ENCODE measurements around the gene HAT1. TPM values are rescaled to one million over a fixed set of nuclear protein-coding genes. Genes with fewer than 3 reads are reported as not detected.

HAT1 gene
- total RNA-seq, 4 donors from 2014 or later: 17.0 to 38.6 (median 22.7) TPM

GRCh38 chr2:171895786-171896185 is 26.5 kb upstream of the HAT1 start:
- TF ChIP-seq CTCF (IDR thresholded peaks at IDR 0.05; ENCODE audit: low read depth): no peak

- TF ChIP-seq CTCF (IDR thresholded peaks at IDR 0.05; ENCODE audit: low read depth): no peak
Observed at GRCh38 chr2:171902840-171903420, 19.3 kb upstream of the HAT1 start.

GRCh38 chr2:171908235-171908634 is 14.0 kb upstream of the HAT1 start:
- TF ChIP-seq CTCF (IDR thresholded peaks at IDR 0.05; ENCODE audit: low read depth): no peak

GRCh38 chr2:171909266-171909665 is 13.0 kb upstream of the HAT1 start:
- TF ChIP-seq CTCF (IDR thresholded peaks at IDR 0.05; ENCODE audit: low read depth): no peak

GRCh38 chr2:171910494-171910893 is 11.8 kb upstream of the HAT1 start:
- no peak for TF ChIP-seq CTCF (IDR thresholded peaks at IDR 0.05; ENCODE audit: low read depth)

- no peak for TF ChIP-seq CTCF (IDR thresholded peaks at IDR 0.05; ENCODE audit: low read depth)
Observed at GRCh38 chr2:171913517-171913916, 8.7 kb upstream of the HAT1 start.

GRCh38 chr2:171919453-171919852 is 2.8 kb upstream of the HAT1 start:
- TF ChIP-seq CTCF (IDR thresholded peaks at IDR 0.05; ENCODE audit: low read depth): no peak
